GM20431 (cell line): ENCODE data around the gene STRN3.

Experiments used
- in situ Hi-C: fragments of 300-500 bp; cut with MseI, MboI; formaldehyde crosslinking; loops from one replicate; pipeline ENCODE4 v1.15.0; 2020; ENCODE audit warnings: low sequenced_read_pairs; ENCODE audit not compliant: unreplicated experiment

STRN3 gene

GRCh38 chr14:30883508-30884294 lies 142.5 kb downstream of the STRN3 start:
- in situ Hi-C loops: no loop called here

- in situ Hi-C loops: no loop called here
Measured at GRCh38 chr14:30882431-30882830, 143.7 kb downstream of the STRN3 start.

- in situ Hi-C loops: no loop called here
Measured at GRCh38 chr14:30876692-30877091, 149.5 kb downstream of the STRN3 start.

- in situ Hi-C loops: no loop called here
Measured at GRCh38 chr14:30875788-30876053, 150.5 kb downstream of the STRN3 start.

GRCh38 chr14:30874999-30875787 lies 151.0 kb downstream of the STRN3 start:
- in situ Hi-C loops: no loop called here

GRCh38 chr14:30874120-30874998 lies 151.8 kb downstream of the STRN3 start, which contains the start of gene COCH:
TSS of gene COCH (plus strand) at chr14:30874559. CDS start at chr14:30874939, 380 bp downstream.
- in situ Hi-C loops: no loop called here

GRCh38 chr14:30873308-30874119 lies 152.7 kb downstream of the STRN3 start:
- in situ Hi-C loops: no loop called here

- in situ Hi-C loops: no loop called here
Measured at GRCh38 chr14:30872602-30873001, 153.6 kb downstream of the STRN3 start.

GRCh38 chr14:30869551-30870155 lies 156.5 kb downstream of the STRN3 start:
- in situ Hi-C loops: no loop called here

GRCh38 chr14:30868736-30869135 lies 157.4 kb downstream of the STRN3 start:
- in situ Hi-C loops: no loop called here

GRCh38 chr14:30864934-30865333 lies 161.2 kb downstream of the STRN3 start:
- in situ Hi-C loops: no loop called here

GRCh38 chr14:30861200-30861599 lies 165.0 kb downstream of the STRN3 start:
- in situ Hi-C loops: no loop called here

GRCh38 chr14:30855345-30856037 lies 170.7 kb downstream of the STRN3 start:
- in situ Hi-C loops: no loop called here

GRCh38 chr14:30854492-30854891 lies 171.7 kb downstream of the STRN3 start:
- in situ Hi-C loops: no loop called here

- in situ Hi-C loops: no loop called here
Measured at GRCh38 chr14:30853946-30854345, 172.2 kb downstream of the STRN3 start.

GRCh38 chr14:30849983-30850382 lies 176.2 kb downstream of the STRN3 start:
- in situ Hi-C loops: no loop called here

- in situ Hi-C loops: no loop called here
Measured at GRCh38 chr14:30849354-30849753, 176.8 kb downstream of the STRN3 start.

GRCh38 chr14:30848449-30849240 lies 177.5 kb downstream of the STRN3 start:
- in situ Hi-C loops: no loop called here
